GM21723 (cell line): ENCODE measurements around the gene C1orf167.

Experiments
- ATAC-seq: cut with Tn5 transposase; IDR thresholded peaks from one replicate; pipeline ENCODE4 v1.9.1; 2021; ENCODE audit warnings: mild to moderate bottlenecking, moderate library complexity; ENCODE audit not compliant: unreplicated experiment

The C1orf167 gene

GRCh38 chr1:11759791-11760190, 2.2 kb upstream of the C1orf167 start:
- ATAC-seq = no peak

DNA sequence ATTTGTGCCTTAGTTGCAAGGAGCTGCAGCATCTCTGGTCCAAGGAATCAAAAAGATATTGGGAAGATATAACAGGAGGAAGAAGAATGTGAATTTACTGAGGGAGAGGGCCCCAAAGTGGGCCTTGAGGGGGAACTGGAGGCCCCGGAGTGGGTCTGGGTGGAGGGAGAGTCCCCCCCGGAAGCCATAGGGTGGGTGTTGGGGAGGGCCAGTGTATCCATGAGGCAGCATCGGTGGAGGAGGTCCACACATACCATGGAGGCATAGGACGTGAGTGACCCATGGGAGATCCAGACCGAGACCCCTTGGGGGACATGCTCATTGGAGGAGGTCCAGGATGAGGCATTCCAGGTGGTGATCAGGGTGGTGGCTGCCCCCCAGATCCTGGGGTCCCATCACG, 708 bp upstream of the C1orf167 start:
- no peak for ATAC-seq

DNA sequence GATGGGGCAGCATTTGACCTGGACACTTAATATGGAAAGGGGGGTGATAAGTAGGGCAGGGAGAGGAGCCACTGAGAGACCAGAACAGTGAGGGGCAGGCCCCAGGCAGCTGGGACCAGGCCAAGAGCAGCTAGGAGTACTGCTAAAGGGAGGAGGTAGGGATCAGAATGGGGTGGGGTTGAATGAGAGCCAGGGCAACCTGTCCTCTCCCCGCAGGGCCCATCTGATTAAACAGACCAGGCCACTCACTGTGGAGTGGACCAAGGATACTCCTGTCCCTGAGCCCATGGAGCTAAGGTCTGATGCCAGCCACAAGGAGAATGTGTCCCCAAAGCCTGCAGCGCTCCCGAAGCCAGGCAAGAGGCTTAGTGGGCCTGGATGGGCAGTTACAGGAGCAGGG, 2.1 kb downstream of the C1orf167 start:
- ATAC-seq = no peak

DNA sequence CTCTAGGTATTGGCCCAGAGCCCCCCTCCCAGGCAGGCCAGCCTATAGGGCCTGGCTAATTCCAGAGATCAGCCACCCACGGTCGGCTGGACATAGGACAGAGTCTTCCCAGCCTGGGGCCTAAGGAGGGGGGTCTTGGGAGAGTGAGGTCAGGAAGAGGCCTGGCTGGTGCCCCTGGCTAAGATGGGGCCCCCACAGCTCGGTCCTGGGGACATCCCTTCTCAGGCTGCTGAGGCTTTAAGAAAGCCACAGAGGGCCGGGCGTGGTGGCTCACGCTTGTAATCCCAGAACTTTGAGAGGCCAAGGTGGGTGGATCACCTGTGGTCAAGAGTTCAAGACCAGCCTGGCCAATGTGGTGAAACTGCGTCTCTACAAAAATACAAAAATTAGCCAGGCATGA, 2.5 kb downstream of the C1orf167 start:
- ATAC-seq = no peak

DNA sequence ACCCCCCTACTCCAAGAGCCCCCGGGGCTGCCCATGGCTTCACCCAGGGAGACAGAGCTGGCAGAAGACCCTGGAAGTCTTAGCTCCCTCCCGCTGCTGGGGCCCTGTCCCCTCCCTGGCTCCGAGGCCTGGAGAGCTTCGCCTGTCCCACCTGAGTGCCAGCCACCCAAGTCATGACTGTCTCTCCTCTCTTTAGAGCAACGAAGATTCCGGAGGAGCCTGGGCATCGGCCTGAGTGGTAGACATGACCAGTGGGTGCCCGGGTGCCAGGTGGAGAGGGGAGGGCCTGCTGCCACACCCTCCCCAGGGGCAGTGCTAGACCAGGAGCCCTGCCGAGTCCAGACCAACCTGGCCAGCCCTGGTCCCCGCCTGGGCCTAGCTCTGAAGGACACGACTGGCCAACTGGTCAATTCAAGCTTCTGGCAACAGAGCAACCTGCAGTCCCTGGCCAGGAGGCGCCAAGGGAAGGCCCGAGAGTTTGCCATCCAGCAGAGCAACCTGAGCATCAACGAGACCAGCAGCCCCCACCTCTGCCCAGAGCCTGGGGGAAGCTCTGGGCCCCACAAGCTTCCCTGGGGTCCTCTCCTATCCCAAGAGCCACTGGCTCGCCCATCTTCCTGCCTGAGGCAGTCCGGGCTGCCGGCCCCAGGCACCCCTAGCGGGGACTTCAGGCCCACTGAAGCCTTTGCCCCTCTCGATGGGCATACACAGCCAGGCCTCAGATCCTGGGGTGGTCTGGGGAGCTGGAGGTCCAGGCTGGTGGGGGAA, 3.9 kb downstream of the C1orf167 start:
- no peak for ATAC-seq

- no peak for ATAC-seq
These were observed 4.4 kb downstream of the C1orf167 start for GRCh38 chr1:11766429-11766776.

- ATAC-seq = no peak
These were observed 6.1 kb downstream of the C1orf167 start for GRCh38 chr1:11767922-11768704.

- ATAC-seq = no peak
These were observed 6.8 kb downstream of the C1orf167 start for GRCh38 chr1:11768821-11769220.

DNA sequence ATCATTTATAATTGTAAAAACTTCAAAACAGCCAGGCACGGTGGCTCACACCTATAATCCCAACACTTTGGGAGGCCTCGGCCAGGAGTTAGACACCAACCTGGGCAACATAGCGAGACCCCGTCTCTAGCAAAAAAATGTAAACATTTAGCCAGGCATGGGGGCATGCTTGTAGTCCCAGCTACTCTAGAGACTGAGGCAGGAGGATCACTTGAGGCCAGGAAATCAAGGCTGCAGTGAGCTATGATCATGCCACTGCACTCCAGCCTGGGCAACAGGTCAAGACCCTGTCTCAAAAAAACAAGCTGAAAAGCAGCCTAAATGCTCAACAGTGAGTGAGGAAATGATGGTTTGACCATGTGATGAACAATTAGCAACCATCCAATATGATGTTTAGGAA, 7.3 kb downstream of the C1orf167 start:
- no peak for ATAC-seq

DNA sequence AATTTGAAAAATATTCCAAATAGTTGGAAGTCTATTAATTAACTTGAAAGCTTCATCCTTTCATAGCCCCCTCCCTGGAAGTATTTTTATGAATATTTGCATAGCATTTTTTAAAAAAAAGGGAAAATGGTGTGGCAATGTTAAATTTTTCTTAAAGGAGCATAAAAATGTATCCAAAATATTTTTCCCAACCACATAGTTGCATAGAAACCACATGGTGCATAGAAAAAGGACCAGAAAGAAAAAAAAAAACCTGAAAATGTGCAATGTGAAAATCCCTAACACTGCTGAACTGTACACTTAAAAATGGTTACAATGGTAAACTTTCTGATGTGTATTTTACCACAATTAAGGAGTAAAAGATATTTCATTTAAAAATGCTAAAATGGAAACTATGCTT, 8.0 kb downstream of the C1orf167 start:
- ATAC-seq = no peak

DNA sequence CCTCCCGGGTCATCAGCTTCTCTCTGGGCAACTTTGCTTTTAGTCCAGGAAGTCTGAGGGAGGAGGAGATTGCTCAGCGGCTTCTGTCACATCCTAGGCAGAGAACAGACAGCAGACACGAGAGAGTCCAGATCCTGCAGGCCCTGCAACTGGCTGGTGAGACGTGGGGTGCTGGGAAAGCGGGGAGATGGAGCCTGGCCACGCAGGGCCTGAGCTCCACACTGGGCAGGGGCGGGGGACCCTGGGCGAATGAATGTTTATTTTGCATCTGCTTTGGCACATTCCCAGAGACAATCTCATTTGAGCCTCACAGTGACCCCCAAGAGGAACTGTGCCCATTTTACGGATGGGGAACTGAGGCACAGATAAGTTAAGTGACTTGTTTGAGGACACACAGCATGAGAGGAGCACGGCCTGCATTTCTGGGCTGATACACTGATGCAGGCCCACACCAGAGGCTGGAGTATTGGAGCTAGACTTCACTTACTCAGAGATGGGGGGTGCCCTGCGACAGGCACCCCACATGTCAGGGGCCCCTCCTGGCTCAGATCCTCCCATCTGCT, 9.6 kb downstream of the C1orf167 start:
- ATAC-seq = no peak

DNA sequence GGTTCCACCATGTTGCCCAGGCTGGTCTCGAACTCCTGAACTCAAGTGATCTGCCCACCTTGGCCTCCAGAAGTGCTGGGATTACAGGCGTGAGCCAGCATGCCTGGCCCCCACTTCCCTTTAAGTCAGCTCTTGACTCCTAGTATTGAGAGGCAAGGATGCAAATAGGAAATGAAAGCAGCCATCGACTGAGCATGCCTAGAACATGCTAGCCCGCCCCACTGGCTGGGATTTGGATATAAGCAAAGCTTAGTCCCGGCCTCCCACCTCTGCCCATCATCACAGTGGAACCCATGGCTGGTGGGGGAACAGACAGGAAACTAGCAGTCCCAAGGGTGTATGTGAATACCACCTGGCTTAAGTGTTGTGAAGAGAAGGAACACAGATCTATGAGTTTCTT, 10.5 kb downstream of the C1orf167 start:
- no peak for ATAC-seq

DNA sequence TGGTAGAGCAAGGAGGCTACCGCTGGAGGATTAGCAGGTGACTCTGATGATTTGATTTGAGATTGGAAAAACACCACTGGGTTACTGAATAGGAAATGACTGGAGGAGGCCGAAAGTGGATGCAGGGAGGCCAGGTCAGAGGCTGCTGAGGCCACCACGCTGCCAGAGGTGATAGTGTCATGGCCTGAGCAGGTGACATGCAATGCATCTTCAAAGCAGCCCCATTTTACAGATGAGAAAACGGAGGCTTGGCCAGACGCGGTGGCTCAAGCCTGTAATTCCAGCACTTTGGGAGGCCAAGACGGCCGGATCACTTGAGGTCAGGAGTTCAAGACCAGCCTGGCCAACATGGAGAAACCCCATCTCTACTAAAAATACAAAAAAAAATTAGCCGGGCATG, 12.8 kb downstream of the C1orf167 start:
- ATAC-seq = no peak

- no peak for ATAC-seq
These were observed 15.8 kb downstream of the C1orf167 start for GRCh38 chr1:11777658-11778322.

DNA sequence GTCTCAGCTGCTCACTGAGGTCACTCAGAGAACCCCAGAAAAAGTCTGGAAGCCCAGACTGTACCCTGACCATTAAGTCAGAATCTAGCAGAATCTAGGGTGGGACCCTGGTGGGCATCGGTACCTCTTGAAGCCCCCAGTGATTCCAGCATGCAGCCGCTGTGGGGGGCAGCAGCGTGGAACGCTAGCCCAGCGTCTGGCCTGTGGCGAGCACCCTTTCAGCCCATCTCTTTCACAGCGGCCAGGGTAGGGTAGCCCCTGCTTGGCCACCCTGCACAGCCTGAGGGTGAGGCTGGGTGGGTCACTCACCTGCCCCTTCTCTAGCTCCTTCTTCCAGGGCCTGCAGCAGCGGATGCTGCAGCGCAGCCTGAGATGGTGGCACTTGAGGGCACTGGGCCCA, 16.3 kb downstream of the C1orf167 start:
- ATAC-seq = no peak

- no peak for ATAC-seq
These were observed 17.0 kb downstream of the C1orf167 start for GRCh38 chr1:11778844-11779623.

GRCh38 chr1:11779715-11780379, 17.9 kb downstream of the C1orf167 start:
- no peak for ATAC-seq

DNA sequence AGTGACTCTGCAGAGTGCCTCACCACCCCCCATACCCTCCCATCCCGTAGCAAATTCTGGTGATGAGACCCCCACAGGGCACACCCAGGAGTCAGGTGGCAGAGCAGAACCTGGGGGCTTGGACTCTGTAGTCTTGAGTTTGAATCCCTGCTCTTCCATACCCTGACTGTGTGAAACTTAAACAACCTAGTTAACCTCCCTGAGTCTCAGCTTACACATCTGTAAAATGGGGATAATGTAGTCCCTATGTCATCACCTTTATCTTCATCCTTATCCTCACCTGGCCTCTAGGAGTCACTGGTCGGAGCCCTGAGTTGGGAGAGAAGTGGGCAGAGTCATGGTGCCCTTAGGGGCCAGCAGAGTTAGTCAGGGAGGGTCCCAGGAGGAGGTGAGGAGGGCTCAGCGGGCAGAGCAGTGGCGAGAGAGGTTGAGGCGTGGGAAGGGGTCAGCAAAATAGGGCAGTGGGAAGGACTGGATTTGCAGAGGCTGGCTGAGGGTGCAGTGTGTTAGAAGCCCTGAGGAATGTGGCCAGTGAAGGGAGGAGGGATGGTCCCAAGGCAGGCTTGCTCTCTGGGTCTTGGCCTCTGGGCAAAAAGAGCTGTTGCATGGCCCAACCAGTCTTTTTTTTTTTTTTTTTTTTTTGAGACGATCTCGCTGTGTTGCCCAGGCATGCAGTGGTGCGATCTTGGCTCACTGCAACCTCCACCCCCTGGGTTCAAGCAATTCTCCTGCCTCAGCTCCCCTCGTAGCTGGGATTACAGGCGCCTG, 18.6 kb downstream of the C1orf167 start:
- no peak for ATAC-seq

DNA sequence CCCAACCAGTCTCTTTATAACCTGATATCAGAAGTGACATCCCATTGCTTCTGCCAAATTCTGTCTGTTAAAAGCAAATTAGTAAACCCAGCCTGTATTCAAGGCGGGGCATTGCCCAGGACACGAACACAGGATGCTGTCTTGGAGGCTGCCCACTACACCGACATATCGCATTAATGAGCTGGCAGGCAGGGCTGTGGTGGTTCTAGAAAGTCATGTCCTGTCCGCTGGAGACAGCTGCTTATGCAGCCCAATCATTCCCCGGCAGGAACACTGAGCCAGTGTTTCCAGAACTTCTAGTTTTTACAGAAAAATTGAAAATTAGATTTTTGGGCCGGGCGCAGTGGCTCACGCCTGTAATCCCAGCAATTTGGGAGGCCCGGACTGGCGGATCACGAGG, 19.3 kb downstream of the C1orf167 start:
- no peak for ATAC-seq
